Measurements from ENCODE around the gene HKDC1.
"Not testable (repeated sequence)": the region's sequence is repeated elsewhere in the genome, so short reads cannot be mapped to it uniquely, and the experiment has no call there.

The HKDC1 gene

DNA sequence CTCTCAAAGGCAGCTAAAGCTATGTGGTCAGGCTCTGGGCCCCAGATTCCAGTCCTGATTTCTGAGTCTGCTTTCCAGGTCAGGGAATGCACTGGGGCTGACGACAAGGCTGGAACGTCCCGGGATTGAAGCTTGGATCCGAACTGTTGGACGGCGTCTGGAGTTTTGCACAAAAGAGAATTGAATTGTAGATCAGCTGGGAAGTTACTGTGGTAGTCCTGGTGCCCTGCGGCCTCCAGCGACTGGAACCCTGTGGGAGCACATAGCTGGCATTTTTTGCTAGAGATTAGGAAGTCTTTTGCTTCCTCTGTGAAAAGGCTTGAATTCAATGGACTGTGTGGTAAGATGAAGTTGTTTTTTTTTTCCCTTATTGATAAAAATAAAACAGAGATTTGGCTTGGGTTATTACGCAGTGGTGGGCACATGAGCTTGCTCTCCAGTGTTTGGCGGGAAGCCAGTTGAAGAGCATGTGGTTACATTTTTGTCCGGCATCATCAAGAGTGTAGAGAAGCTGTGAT is 58.4 kb downstream of the HKDC1 start, which contains the start of gene HK1:
Gene HK1 (plus strand): TSS at position 51 of the 518 bp plus-strand sequence.
- DNase-seq (ENCODE audit: low read depth, low spot score), result peak; percentile 6

DNA sequence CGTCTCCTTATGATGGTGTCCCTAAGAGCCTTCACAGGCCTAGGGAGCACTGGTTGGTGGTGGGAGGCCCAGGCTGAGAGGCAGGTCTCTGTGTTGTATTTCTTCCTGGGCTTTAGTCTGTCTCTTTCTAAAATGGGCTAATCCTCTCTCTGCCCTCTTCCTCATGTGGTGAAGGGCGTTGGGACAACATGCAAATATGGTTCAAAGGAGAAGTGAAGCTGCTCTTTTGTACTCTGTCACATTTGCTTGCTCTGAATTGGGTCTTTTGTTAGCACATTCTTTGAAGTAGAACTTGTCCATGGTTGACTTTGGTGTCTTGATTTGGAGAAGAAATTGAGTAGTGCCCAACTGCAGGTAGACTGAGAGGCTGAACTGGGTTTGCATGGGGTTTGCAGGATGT is 59.0 kb downstream of the HKDC1 start:
- DNase-seq (ENCODE audit: low read depth, low spot score), result no peak

DNA sequence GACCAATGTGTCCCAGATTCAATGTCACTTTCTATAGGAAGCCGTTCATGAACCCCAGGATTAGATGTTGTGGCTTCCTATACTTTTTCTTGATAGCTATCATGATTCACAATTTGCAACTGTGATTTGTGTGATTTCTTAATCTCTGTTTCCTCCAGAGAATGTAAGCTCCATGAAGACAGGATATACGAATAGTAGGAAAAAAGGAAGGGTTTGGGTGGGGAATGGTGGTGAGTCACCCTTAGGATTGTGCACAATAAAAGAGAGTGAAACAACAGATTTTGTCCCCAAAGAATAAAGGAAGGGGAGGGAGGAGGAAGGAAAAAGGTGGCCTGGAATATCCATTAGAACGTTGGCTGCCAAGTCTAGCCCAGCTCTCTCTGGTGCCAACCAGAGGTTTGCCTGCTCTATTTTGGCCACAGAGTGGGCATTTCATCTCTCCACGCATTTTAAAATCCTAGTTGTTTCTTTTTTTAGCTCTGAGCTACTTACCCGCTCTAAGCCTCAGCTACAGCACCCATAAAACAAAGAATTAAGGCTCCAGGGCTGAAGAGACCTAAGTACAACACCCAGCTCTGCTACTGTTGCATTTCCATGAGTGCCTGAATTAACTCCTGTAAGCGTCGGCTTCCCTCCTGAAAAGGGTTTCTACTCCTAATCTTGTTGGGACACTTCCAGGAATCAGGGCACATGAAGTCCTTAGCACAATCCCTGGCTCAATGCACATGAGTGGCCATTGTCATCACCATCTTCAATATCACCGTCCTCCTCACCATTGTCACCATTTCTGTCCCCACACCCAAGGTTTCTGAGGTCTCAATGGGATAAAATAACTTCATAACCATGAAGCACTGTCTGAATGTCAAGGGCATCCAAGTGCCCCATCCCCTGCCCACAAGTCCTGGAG is 61.6 kb downstream of the HKDC1 start:
- no peak for DNase-seq (ENCODE audit: low read depth, low spot score)

DNA sequence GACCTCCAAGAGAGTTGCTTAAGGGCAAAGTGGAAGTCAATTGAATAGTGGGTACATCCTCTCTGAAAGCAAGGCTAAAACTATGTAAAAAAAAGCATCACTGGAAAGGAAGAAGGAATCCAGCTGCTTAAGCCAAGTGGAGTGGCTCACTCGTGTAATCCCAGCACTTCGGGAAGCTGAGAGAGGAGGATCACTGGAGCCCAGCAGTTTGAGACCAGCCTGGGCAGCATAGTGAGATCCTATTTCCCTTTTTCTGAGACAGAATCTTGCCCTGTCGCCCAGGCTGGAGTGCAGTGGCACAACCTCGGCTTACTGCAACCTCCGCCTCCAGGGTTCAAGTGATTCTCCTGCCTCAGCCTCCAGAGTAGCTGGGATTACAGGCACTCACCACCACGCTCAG is 64.3 kb downstream of the HKDC1 start:
- not testable (repeated sequence) for DNase-seq (ENCODE audit: low read depth, low spot score)

DNA sequence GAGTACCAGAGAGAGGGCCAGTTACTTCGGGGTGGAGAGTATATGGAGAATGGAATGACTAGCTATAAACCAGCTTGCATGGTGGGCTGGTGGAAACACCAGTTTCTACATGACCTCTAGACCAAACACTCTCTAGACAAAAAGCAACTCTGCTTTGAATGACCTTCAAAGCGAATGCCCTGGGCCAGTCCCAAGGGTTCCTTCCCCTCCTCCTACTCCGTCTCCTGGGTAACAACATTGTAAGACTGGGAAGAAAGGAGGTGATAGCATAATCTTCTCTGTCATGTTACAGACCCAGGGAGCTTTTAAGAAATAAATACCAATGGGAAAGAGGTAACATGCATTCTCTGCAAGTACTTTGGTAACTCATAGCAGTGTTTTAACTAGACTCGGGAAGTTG is 65.6 kb downstream of the HKDC1 start:
- DNase-seq (ENCODE audit: low read depth, low spot score), result no peak

DNA sequence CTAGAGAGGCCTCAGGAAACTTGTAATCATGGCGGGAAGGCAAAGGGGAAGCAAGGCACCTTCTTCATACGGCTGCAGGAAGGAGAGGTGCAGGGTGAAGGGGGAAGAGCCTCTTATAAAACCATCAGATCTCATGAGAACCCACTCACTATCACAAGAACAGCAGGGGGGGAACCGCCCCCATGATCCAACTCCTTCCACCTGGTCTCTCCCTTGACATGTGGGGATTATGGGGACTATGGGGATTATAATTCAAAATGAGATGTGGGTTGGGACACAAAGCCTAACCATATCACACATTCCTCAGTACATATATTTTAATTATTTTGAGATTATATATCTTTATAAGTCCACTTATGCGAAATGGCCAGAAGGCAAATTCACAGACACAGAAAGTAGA is 67.0 kb downstream of the HKDC1 start:
- no peak for DNase-seq (ENCODE audit: low read depth, low spot score)

DNA sequence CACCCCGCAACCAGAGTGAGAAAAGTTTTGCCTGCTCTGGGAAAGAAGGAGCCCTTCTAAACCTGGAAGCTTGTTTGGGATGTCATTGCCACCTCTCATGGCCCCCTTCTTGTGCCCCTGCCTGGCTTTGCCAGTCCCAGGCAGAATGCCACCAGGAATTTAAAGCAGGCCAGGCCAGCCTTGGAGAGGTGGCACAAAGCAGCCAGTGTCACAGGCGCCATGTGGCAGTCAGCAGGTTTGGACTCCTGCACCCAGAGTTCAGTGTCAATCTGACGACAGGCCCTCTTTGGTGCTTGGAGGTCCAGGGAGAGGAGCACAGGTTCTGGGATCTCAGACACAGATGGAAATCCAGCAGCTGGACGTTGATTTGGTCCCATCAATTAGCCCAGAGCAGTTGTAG is 70.9 kb downstream of the HKDC1 start:
- DNase-seq (ENCODE audit: low read depth, low spot score), result no peak

DNA sequence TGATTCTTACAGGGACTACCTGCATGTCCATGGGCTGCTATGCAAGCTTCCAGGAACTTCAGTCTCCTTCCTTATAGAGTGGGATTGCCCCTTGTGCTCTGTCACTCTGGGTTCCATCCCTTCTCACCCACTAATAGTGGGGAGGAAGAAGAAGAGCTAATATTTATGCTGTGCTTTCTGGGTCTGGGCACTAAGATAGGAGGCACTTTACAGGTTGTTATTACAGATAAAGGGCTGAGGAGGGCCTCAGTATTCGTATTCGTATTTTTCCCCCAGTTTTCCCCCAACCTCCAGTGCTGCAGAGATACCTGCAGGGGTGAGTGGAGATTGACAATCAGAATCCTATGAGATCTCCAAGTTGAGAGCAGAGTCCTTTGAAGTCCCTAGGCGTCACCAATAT is 72.3 kb downstream of the HKDC1 start:
- DNase-seq (ENCODE audit: low read depth, low spot score), result no peak

DNA sequence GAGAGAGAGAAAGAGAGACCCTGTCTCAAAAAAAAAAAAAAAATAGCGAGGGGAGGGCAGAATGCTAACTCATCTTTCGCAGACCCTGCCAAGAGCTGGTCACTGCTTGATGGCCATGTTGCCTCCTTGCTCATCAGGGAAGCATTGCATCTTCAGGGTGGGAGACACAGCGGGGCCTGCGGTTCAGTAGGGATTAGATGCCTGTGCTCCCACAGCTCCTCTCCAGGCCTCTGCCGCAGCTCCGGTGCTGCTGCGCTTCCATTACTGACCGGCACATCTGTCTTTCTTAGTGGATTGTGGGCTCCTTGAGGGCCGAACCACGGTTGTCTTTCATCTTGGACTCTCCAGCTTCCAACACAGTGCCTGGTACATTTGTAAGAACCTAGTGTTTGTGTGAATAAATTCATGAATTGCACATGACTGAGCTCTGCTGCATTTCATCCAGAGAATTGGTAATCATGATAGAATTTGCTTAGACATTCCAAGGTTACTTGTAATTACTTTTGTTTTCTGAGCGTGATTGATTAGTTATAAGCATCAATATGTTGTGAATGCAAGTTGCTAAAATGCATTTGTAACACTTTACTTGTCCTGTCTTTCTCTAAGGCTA is 75.0 kb downstream of the HKDC1 start:
- no peak for DNase-seq (ENCODE audit: low read depth, low spot score)

DNA sequence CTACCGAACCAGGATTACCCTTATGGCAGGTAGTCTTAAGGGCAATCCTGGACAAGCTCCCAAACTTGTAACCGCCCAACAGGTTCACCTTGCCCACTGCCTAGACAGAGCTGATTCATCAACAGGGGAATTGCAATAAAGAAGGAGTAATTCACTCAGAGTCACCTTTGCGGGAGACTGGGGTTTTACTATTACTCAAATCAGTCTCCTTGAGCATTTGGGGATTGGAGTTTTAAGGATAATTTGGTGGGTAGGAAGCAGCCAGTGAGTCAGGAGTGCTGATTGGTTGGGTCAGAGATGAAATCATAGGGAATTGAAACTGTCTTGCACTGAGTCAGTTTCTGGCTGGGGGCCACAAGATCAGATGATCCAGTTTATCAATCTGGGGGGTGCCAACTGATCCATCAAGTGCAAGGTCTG is 83.5 kb downstream of the HKDC1 start:
- DNase-seq (ENCODE audit: low read depth, low spot score), result no peak

DNA sequence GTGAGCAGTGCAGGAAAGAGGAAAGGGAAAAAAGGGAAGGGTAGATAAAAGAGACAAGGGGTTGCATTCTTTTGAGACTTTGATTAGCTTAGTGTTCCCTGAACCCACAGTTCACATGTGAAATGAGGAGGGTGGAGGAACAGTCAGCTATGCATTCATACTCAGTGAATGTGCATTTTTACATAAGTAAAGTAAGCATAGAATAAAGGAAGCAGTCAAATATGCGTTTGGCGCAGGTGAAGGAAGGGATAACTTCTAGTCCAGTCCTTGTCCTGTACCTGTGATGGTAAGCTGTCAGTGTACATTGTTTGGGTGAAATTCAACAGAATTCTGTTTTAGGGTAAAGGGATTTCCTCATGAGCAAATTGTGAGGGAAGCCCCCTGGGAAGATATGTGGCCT is 86.3 kb downstream of the HKDC1 start:
- DNase-seq (ENCODE audit: low read depth, low spot score), result no peak

DNA sequence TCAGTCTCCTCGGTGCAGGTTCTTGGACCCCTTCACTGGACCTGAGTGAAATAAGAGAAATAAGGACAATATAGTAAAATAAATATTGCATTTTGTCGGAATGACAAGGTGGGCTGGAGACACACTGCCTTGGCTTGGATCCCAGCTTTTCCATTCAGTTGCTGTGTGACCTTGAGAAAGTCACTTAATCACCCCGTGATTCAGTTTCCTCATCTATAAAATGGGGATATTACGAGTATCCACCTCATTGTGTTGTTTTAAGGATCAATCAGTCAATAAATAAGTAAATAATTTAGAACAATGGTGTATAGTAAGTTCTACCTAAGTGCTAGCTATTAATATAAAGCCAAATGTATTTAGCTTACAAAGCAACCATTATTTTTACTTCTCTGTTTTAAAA is 87.3 kb downstream of the HKDC1 start:
- DNase-seq (ENCODE audit: low read depth, low spot score), result no peak

DNA sequence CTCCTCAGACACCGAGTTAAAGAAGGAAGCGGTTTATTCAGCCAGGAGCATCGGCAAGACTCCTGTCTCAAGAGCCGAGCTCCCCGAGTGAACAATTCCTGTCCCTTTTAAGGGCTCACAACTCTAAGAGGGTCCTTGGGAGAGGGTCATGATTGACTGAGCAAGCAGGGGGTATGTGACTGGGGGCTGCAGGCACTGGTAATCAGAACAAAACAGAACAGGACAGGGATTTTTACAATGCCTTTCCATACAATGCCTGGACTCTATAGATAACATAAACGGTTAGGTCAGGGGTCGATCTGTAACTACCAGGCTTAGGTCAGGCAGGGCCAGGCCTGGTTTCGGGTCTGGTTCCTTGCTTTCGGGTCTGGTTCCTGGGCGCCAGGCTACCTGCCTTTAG is 88.2 kb downstream of the HKDC1 start:
- DNase-seq (ENCODE audit: low read depth, low spot score), result not testable (repeated sequence)

DNA sequence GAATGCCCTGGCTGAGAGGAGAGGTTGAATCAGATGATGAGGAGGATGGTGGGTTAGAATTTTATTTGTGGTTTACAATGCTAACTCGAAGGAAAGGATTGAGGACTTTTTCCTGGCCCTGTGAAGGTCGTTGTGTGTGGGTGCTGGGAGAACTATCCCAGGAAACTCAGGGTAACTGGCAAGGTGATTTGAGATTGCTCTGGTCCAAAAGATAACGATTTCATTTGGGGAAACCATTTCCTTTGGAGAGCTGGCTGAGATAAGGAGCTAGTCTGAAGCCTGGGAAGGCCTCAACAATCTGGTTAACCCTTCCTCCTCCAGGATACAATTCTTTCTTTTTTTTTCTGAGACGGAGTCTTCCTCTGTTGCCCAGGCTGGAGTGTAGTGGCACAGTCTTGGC is 91.2 kb downstream of the HKDC1 start:
- DNase-seq (ENCODE audit: low read depth, low spot score), result no peak

DNA sequence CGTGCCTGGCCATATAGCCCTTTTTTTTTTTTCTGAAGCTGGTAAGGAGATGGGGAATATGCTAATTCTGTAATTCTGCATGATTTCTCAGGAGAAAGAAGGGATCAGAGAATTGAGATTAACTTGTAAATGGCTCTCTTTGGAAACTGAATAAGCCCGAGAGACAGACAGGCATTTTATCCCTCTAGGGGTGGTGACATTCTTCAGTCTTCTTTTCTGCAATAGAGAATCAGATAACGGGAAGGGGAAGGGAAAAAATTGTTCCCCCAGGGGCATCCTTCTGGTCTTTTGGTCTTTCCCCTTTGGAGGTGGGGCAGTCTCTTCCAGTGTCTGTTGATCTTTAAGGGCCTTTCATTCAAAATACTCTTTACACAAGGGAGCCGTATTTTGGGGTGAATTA is 92.4 kb downstream of the HKDC1 start:
- no peak for DNase-seq (ENCODE audit: low read depth, low spot score)

DNA sequence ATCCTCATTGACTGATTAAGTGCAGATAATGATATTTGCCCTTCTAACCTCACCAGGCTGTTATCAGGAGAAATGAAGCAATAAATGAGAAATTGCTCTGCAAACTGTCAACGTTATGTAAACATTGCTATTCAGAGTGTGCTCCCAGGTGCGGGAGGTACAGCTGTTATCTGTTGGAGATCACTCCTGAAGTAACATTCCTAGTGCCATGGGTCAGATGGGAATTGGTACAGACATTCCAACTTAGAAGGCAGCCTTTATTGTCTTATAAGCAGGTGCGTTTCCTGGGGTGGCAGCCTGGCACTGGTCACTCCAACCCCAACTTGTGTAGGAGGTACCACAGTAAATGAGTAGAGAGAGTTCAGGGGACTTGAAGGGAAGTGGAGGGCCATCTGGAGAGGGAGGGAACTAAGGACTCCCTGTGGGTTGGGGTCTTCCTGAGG is 95.0 kb downstream of the HKDC1 start:
- DNase-seq (ENCODE audit: low read depth, low spot score), result no peak

DNA sequence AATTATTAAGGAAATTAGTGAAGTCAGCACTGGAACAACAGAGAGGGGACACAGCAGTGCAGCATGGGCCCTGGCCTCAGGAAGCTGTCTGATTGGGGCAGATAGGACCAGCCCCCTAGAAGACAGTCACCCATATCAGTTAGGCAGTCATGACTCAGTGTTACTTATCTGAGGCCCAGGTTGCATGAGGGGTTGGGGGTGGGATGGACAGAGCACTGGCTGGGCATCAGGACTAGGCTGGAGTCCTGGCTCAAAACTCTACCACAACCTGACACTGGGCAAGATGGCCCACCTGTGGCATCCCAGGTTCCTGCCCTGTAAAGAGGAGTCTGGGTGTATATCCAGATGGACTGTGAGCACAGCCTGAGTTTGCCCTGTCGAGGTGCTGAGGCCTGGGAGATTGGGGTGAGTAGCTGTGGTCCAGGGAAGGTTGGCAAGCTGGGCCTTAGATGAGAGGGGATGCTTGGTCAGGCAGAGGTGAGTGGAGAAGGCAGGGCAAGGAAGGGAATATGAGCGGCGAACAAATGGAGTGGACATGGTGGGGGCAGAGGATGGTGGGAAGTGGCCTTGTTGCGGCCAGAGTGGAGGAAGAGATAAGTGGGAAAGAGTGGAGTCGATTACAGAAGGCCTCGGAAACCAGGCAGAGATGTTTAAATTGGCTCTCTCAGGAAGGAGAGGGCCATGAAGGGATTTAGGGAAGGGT is 95.6 kb downstream of the HKDC1 start:
- DNase-seq (ENCODE audit: low read depth, low spot score), result no peak

DNA sequence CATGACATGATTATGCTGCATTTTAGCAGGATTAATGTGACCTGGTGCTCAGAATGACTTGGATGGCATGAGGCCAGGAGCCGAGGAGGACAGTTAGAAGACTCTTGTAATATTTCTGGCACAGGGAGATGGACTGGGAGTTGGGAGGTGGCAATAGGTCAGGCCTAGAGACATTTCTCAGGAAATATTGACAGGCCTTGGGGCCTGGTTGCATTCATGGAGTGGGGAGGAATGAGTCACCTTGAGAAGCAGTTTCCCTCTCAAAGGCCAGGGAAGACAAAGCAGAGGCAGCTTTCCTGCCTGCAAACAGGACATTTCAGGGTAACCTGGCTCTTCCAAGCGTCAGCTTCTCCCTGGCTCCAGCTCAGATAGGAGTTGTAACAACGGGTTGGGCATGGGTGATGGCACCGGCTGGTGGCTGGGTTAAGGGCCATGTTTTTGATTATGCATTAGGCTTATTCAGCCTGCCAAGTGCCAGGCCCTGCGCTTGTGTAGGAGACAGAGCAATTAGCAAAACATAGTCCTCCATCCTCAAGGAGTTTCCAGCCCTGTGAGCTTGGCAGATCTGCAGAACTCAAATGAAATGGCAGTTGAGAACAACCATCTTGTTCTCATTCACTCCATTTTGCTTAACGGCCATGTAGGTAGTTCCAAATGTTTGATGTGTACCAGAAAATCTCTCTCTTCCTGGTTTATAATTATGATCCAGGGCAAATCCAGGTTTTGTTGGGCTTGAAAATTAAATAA is 96.4 kb downstream of the HKDC1 start:
- DNase-seq (ENCODE audit: low read depth, low spot score), result no peak

Data from smooth muscle cell of the brain vasculature (primary cell).